Mucosa of descending colon (tissue), 3 donors: ENCODE results near the gene PRPF18. TPM values are rescaled to one million over a fixed set of nuclear protein-coding genes. Genes with fewer than 3 reads are reported as not detected.

ENCODE experiments used
- ATAC-seq: fragments of 200-7000 bp; cut with Tn5 transposase; one replicate; pipeline ENCODE4 v1.9.1; 2020; ENCODE audit warnings: mild to moderate bottlenecking, moderate library complexity
- DNase-seq, 3 donors: peaks; one replicate each; pipeline ENCODE4 v3.0.0-alpha.2; 2020
- H3K36me3 ChIP-seq: fragments of 200-600 bp; one replicate; pipeline ENCODE4 v1.8.0; 2021; ENCODE audit warnings: low read depth, mild to moderate bottlenecking
- H3K4me1 ChIP-seq: fragments of 200-600 bp; one replicate; pipeline ENCODE4 v1.8.0; 2021; ENCODE audit warnings: low read depth, mild to moderate bottlenecking
- H3K4me3 ChIP-seq: fragments of 200-600 bp; one replicate; pipeline ENCODE4 v1.8.0; 2021; ENCODE audit warnings: mild to moderate bottlenecking
- H3K9me3 ChIP-seq: fragments of 200-600 bp; one replicate; pipeline ENCODE4 v1.8.0; 2021; ENCODE audit warnings: mild to moderate bottlenecking
- intact Hi-C, 2 donors: fragments of 100-400 bp; cut with DNase I in 1 of 2; cut with micrococcal nuclease in 1 of 2; formaldehyde crosslinking; loops; one replicate each; pipeline versions ENCODE4 v1.11.0 to v1.11.1; 2022; cut with DNase I, micrococcal nuclease
- total RNA-seq, 3 donors: library from RNA; stranded (reverse); fragmentation: NEBNext Ultra II Directional in 2 of 3; extraction: Animal tissue kit (Norgen Biotek cat#: 25700) in 2 of 3; gene quantifications; one replicate each; pipeline versions ENCODE4 v1.2.1 to v1.2.4, GENCODE V29; 2021 to 2023
- TF ChIP-seq, protein P1 (sequence below): fragments of 200-600 bp; IDR thresholded peaks from one replicate; pipeline ENCODE4 v1.8.0; 2022; ENCODE audit warnings: antibody characterized with exemption, mild to moderate bottlenecking
- donor health status: DM: no; HTN: no; CAD: no; lungs with moderate emphysema.
- donor health status: DM: no; HTN: no; CAD: no.
- donor health status: DM: no; HTN: yes; CAD: no.

PRPF18 gene
- total RNA-seq, 3 donors from 2014 or later = 20.8 to 26.1 (median 25.9) TPM

- Histone ChIP-seq H3K4me3 (no peak overlapping the region), H3K36me3 (no peaks in the 10 kb centered on the region), H3K9me3 (no peaks in the 10 kb centered on the region), H3K4me1 (peaks cover 9% of the 10 kb centered on the region)
- ATAC-seq (no peak), DNase-seq (no peak)
- TF ChIP-seq, protein P1, sequence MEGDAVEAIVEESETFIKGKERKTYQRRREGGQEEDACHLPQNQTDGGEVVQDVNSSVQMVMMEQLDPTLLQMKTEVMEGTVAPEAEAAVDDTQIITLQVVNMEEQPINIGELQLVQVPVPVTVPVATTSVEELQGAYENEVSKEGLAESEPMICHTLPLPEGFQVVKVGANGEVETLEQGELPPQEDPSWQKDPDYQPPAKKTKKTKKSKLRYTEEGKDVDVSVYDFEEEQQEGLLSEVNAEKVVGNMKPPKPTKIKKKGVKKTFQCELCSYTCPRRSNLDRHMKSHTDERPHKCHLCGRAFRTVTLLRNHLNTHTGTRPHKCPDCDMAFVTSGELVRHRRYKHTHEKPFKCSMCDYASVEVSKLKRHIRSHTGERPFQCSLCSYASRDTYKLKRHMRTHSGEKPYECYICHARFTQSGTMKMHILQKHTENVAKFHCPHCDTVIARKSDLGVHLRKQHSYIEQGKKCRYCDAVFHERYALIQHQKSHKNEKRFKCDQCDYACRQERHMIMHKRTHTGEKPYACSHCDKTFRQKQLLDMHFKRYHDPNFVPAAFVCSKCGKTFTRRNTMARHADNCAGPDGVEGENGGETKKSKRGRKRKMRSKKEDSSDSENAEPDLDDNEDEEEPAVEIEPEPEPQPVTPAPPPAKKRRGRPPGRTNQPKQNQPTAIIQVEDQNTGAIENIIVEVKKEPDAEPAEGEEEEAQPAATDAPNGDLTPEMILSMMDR = no peak
- intact Hi-C loops = no loop called here
Observed at GRCh38 chr10:13590886-13591285, 4.1 kb downstream of the PRPF18 start.

DNA sequence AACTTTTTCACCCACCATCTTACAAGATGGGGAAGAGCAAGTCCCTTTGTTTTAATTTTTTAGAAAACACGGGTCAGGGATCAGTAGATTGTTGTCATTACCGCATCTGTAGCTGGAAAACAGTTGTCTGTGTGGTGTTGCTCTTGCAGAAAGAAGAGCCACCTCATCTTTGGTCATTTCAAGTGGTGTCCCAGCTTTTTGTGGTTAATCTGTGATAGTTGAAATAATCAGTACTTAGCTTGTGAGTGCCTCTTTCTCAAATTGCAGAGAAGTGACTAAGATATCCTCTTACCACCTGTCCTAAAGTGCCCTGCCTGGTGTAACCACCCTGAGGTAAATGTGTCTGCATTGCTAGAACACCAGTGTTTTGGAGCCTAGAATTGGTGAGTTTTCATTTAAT lies 5.5 kb downstream of the PRPF18 start:
- TF ChIP-seq, protein P1 = no peak
- Histone ChIP-seq H3K4me1 (peaks cover 9% of the 10 kb centered on the region), H3K36me3 (no peaks in the 10 kb centered on the region), H3K9me3 (no peaks in the 10 kb centered on the region), H3K4me3 (no peak overlapping the region)
- intact Hi-C loops = no loop called here
- ATAC-seq (no peak), DNase-seq (no peak)

DNA sequence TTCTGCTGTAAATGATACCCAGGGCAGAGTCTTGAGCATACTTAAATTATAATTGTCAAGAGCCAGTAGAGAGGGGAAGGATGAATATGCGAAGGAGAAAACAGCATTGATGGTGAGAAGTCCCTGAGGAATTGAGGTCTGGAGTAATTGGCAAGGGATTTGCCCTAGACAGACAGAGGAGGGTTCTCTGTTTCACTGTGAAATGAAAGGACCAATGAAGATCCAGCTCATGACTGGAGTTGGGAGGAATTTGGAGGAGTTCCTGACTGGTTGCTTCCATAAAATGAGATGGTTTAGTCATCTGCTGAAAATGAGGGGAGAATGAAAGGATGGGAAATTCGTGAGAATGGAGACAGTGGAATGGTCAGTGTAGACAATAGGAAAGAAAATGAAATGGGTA lies 6.8 kb downstream of the PRPF18 start:
- Histone ChIP-seq H3K36me3 (no peaks in the 10 kb centered on the region), H3K4me1 (no peaks in the 10 kb centered on the region), H3K4me3 (no peak overlapping the region), H3K9me3 (no peaks in the 10 kb centered on the region)
- intact Hi-C loops = no loop called here
- no peak for ATAC-seq
- no peak for DNase-seq
- TF ChIP-seq, protein P1 = no peak

GRCh38 chr10:13594641-13595040 lies 7.9 kb downstream of the PRPF18 start:
- TF ChIP-seq, protein P1 = no peak
- intact Hi-C loops = no loop called here
- ATAC-seq (no peak), DNase-seq (no peak)
- no peaks in the 10 kb centered on the region for H3K9me3 ChIP-seq
- H3K36me3 ChIP-seq = no peaks in the 10 kb centered on the region
- no peak overlapping the region for H3K4me3 ChIP-seq
- H3K4me1 ChIP-seq = no peaks in the 10 kb centered on the region

- intact Hi-C loops = no loop called here
- Histone ChIP-seq H3K36me3 (peaks cover 8% of the 10 kb centered on the region), H3K4me1 (no peaks in the 10 kb centered on the region), H3K9me3 (no peaks in the 10 kb centered on the region), H3K4me3 (no peak overlapping the region)
- TF ChIP-seq, protein P1 = no peak
- no peak for ATAC-seq
- DNase-seq = no peak
Observed at GRCh38 chr10:13597909-13598308, 11.1 kb downstream of the PRPF18 start.

DNA sequence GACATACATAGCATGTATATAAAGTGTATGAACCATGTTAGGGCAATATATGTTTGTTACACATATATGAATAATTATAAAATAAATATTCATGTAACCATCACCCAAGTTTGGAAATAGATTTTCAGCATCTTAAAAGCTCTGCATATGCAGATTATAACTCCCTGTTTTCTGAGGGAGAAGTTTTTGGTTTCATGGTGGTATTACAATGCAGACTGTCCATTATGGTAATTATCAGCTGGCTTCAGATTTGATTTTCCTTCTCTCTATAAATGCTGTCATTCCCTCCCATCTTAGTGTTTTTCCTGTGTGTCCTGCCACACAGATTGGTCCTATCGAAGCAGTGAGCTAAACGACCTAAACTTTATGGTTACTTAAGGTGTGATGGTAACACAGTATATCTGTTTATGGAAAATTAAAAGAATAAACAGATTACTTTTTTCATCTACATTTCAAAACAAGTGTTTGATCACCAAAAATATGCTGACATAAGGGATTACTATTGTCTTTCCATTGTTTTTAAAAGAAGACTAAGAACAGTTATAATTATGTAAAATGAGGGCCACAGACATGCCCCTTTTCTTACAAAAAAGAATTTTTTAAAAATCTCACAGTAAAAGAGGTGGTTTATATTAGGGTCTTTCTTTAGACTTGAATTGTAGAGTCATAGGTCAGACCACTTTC lies 17.7 kb downstream of the PRPF18 start:
- no peak for ATAC-seq
- H3K36me3 ChIP-seq = peaks cover 8% of the 10 kb centered on the region

More for the DNA sequence above, 17.7 kb downstream of the PRPF18 start:
- no peak for DNase-seq
- H3K4me1 ChIP-seq = no peaks in the 10 kb centered on the region
- no peak overlapping the region for H3K4me3 ChIP-seq
- H3K9me3 ChIP-seq = no peaks in the 10 kb centered on the region
- TF ChIP-seq, protein P1 = no peak
- intact Hi-C loops = no loop called here
